ENCODE data around the gene HOXA11.

DNA sequence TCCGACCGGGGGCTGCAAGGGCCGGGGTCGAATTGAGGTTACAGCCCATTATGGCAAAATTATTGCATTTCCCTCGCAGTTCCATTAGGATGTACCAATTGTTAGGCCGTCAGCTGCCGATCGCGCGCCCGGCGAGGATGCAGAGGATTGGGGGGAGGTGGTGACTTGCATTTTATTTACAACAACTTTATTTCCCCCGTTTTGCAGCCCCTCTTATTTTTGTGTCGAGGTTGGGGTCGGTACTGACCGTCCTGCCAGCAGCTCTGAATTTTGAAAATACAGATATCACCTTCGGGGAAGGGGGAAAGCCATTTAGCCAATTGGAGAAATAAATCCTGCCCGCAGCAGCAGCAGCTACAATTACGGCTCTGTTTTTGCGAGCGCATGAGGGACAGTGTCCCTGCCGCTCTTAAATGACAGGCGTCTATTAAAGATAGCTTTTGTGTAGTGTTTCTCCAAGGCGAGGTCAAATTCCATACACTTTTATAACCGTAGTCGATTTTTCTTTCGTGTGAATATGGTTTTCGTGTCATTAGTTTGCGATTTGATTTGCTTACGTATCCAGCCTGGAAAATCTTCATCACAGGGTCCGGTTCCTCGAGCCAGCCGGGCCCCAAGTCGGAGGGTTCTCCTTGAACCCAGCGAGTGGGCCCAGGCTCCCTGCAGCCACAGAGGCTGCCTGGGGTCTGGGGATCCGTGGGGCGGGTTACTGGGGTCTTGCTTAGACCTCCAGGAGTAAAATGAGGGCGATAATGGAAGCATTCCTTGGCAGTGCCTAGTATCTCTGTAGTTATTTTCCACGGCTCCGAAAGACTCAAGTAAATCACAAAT is 40.9 kb downstream of the HOXA11 start:
- TF ChIP-seq, protein P1, sequence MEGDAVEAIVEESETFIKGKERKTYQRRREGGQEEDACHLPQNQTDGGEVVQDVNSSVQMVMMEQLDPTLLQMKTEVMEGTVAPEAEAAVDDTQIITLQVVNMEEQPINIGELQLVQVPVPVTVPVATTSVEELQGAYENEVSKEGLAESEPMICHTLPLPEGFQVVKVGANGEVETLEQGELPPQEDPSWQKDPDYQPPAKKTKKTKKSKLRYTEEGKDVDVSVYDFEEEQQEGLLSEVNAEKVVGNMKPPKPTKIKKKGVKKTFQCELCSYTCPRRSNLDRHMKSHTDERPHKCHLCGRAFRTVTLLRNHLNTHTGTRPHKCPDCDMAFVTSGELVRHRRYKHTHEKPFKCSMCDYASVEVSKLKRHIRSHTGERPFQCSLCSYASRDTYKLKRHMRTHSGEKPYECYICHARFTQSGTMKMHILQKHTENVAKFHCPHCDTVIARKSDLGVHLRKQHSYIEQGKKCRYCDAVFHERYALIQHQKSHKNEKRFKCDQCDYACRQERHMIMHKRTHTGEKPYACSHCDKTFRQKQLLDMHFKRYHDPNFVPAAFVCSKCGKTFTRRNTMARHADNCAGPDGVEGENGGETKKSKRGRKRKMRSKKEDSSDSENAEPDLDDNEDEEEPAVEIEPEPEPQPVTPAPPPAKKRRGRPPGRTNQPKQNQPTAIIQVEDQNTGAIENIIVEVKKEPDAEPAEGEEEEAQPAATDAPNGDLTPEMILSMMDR (IDR thresholded peaks at IDR 0.05; ENCODE audit: borderline replicate concordance, extremely low read depth, low read length, poor library complexity, severe bottlenecking): no peak
- TF ChIP-seq EZH2 (IDR thresholded peaks at IDR 0.05; ENCODE audit: borderline replicate concordance, low read depth, low read length, severe bottlenecking): no peak

Data from DND-41 (cell line).